Measurements from ENCODE around the gene VWCE. TPM values are rescaled to one million over a fixed set of nuclear protein-coding genes. Genes with fewer than 3 reads are reported as not detected.

Gene VWCE
- total RNA-seq, 2 experiments from 2014 or later = 0.64 to 1.0 TPM

DNA sequence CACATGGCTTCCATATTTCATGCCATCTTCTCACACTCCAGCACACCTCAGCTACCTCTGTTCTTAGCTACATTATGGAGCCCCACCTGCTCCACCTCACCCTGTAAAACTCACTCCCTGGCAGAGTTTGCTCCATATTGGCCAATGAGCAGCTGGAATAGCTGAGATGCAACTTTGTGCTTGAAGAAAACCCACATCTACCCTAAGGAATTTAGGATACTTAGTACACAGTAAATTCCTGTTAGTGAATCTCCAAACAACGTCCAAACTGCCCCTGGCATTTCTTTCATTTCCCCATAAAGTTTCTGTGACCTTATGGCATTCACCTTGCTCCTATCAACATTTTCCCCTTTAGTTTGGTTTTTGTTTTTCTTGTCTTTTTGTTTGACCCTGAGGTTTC is 2.2 kb upstream of the VWCE start:
- Histone ChIP-seq H3K4me1 (ENCODE audit: insufficient read depth, low read length) (peaks cover 20% of the 10 kb centered on the region), H3K9me3 (ENCODE audit: control insufficient read depth in 1 of 2, insufficient read depth in 1 of 2, low read length in 2 of 2) (peaks cover 0 to 5% of the 10 kb centered on the region in 2 experiments), H3K4me3 (ENCODE audit: low read length) (no peak overlapping the region), H3K27me3 (ENCODE audit: control insufficient read depth in 1 of 2, insufficient read depth in 2 of 2, low read length in 2 of 2) (peaks cover 11 to 18% of the 10 kb centered on the region in 2 experiments), H3K27ac (ENCODE audit: low read depth in 1 of 2, low read length in 2 of 2) (no peak overlapping the region), H3K36me3 (ENCODE audit: insufficient read depth, low read length) (peaks cover 30% of the 10 kb centered on the region)
- H3K9me3 Mint-ChIP-seq = no peaks in the 10 kb centered on the region
- ChIA-PET CTCF (no interaction called here), POLR2A (interaction anchor here (0.6 kb wide), 1 partner anchor 728 kb away, joined by 3 read pairs; no protein-coding TSS in a partner anchor)
- H3K4me1 Mint-ChIP-seq (ENCODE audit: low read depth) = peaks cover 46% of the 10 kb centered on the region
- no peak for ATAC-seq (ENCODE audit: poor library complexity)
- DNase-seq = no peak
- intact Hi-C loops (cut with DNase I, micrococcal nuclease) = no loop called here
- H3K27ac Mint-ChIP-seq = no peak overlapping the region
- peak overlapping the region; percentile 62 for H3K4me3 Mint-ChIP-seq
- H3K27me3 Mint-ChIP-seq = peaks cover 22% of the 10 kb centered on the region
- H3K36me3 Mint-ChIP-seq (ENCODE audit: low read depth) = peaks cover 52% of the 10 kb centered on the region
- no peak for TF ChIP-seq CTCF (IDR thresholded peaks at IDR 0.05)

DNA sequence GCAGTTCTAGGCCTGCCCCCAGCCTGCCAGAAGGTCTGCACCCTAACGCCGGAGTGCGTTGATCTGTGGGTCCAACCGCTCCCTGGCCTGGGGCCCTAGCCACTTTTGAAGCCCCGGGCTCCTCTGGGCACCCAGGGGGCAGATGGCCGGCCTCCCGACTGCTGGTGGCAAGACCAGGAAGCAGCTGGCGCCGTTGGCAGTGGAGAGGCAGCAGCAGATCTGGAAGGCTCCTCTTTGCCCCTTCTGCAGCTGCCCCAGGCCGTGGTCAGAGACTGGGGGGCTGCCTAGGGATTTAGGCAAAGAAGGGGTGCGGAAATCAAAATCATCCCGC is 445 bp upstream of the VWCE start:
- TF ChIP-seq CTCF (IDR thresholded peaks at IDR 0.05) = no peak
- H3K27me3 ChIP-seq (ENCODE audit: control insufficient read depth in 1 of 2, insufficient read depth in 2 of 2, low read length in 2 of 2) = peaks cover 16 to 18% of the 10 kb centered on the region in 2 experiments
- no peak overlapping the region for H3K27ac ChIP-seq (ENCODE audit: low read depth in 1 of 2, low read length in 2 of 2)
- no peak for DNase-seq
- H3K27ac Mint-ChIP-seq = no peak overlapping the region
- H3K9me3 Mint-ChIP-seq = no peaks in the 10 kb centered on the region
- intact Hi-C loops (cut with DNase I, micrococcal nuclease) = no loop called here
- H3K4me3 Mint-ChIP-seq = no peak overlapping the region
- CTCF ChIA-PET = no interaction called here
- peaks cover 20% of the 10 kb centered on the region for H3K4me1 ChIP-seq (ENCODE audit: insufficient read depth, low read length)
- peaks cover 46% of the 10 kb centered on the region for H3K4me1 Mint-ChIP-seq (ENCODE audit: low read depth)
- H3K36me3 ChIP-seq (ENCODE audit: insufficient read depth, low read length) = peaks cover 13% of the 10 kb centered on the region
- no peak for ATAC-seq (ENCODE audit: poor library complexity)
- peaks cover 0 to 5% of the 10 kb centered on the region in 2 experiments for H3K9me3 ChIP-seq (ENCODE audit: control insufficient read depth in 1 of 2, insufficient read depth in 1 of 2, low read length in 2 of 2)
- H3K36me3 Mint-ChIP-seq (ENCODE audit: low read depth) = peaks cover 34% of the 10 kb centered on the region
- POLR2A ChIA-PET = interaction anchor here (1.7 kb wide), 1 partner anchor 40 kb away, joined by 6 read pairs; no protein-coding TSS in a partner anchor
- peak overlapping the region; percentile 53 for H3K4me3 ChIP-seq (ENCODE audit: low read length)
- H3K27me3 Mint-ChIP-seq = peaks cover 24% of the 10 kb centered on the region

- TF ChIP-seq CTCF (IDR thresholded peaks at IDR 0.05) = no peak
- Histone ChIP-seq H3K4me1 (ENCODE audit: insufficient read depth, low read length) (peaks cover 20% of the 10 kb centered on the region), H3K9me3 (ENCODE audit: control insufficient read depth in 1 of 2, insufficient read depth in 1 of 2, low read length in 2 of 2) (peaks cover 0 to 5% of the 10 kb centered on the region in 2 experiments), H3K27me3 (ENCODE audit: control insufficient read depth in 1 of 2, insufficient read depth in 2 of 2, low read length in 2 of 2) (peaks cover 16 to 18% of the 10 kb centered on the region in 2 experiments), H3K4me3 (ENCODE audit: low read length) (peak overlapping the region; percentile 53), H3K36me3 (ENCODE audit: insufficient read depth, low read length) (peaks cover 3% of the 10 kb centered on the region), H3K27ac (ENCODE audit: low read depth in 1 of 2, low read length in 2 of 2) (no peak overlapping the region)
- Mint-ChIP-seq H3K4me1 (ENCODE audit: low read depth) (peaks cover 35% of the 10 kb centered on the region), H3K27me3 (peaks cover 24% of the 10 kb centered on the region), H3K9me3 (no peaks in the 10 kb centered on the region), H3K4me3 (peak overlapping the region; percentile 79), H3K27ac (no peak overlapping the region), H3K36me3 (ENCODE audit: low read depth) (peaks cover 19% of the 10 kb centered on the region)
- DNase-seq (peak in 3 of 14 experiments; percentile 5 to 37 (median 37)), ATAC-seq (ENCODE audit: poor library complexity) (peak; percentile 13)
- ChIA-PET CTCF (interaction anchor here (0.6 to 1.1 kb wide), 2 partner anchors 37 to 528 kb away, joined by 3 to 5 read pairs; no protein-coding TSS in a partner anchor), POLR2A (interaction anchor here (1.7 kb wide), 1 partner anchor 42 kb away, joined by 6 read pairs; no protein-coding TSS in a partner anchor)
- intact Hi-C loops (cut with DNase I, micrococcal nuclease) = no loop called here
These were observed 1.0 kb downstream of the VWCE start for GRCh38 chr11:61293867-61294716.
